ENCODE measurements around the gene TESK1. TPM values are rescaled to one million over a fixed set of nuclear protein-coding genes. Genes with fewer than 3 reads are reported as not detected.

Gene TESK1
- polyA plus RNA-seq, 3 donors: 30.4 to 37.8 (median 30.7) TPM

Other genes starting within 250 kb of the TESK1 start
- gene RUSC2, start 115.2 kb upstream of the TESK1 start, polyA plus RNA-seq (ENCODE audit: insufficient read length in 3 of 3): 10 to 100 TPM; 16.5 to 16.9 (median 16.7) TPM
- gene CD72, start 13.2 kb downstream of the TESK1 start, polyA plus RNA-seq (ENCODE audit: insufficient read length in 3 of 3): 1 to 10 TPM; 2.1 to 2.7 (median 2.4) TPM
- under 1 TPM; 0.29 to 0.38 (median 0.36) TPM for gene SIT1, start 45.7 kb downstream of the TESK1 start, polyA plus RNA-seq (ENCODE audit: insufficient read length in 3 of 3)
- gene RMRP, start 52.8 kb downstream of the TESK1 start, polyA plus RNA-seq (ENCODE audit: insufficient read length in 3 of 3): not detected
- gene CCDC107, start 53.0 kb downstream of the TESK1 start, polyA plus RNA-seq (ENCODE audit: insufficient read length in 3 of 3): 10 to 100 TPM; 13.4 to 17.3 (median 15.6) TPM
- gene ARHGEF39, start 59.9 kb downstream of the TESK1 start, polyA plus RNA-seq (ENCODE audit: insufficient read length in 3 of 3): 1 to 10 TPM; 7.4 to 8.1 (median 7.8) TPM
- gene CA9, start 68.7 kb downstream of the TESK1 start, polyA plus RNA-seq (ENCODE audit: insufficient read length in 3 of 3): 1 to 10 TPM in 1 of 3 donors, under 1 TPM in 2; 0.31 to 1.2 (median 0.60) TPM
- gene TPM2, start 84.7 kb downstream of the TESK1 start, polyA plus RNA-seq (ENCODE audit: insufficient read length in 3 of 3): 100 to 1,000 TPM; 127 to 158 (median 147) TPM
- 100 to 1,000 TPM; 142 to 154 (median 143) TPM for gene TLN1, start 126.9 kb downstream of the TESK1 start, polyA plus RNA-seq (ENCODE audit: insufficient read length in 3 of 3)
- gene CREB3, start 127.4 kb downstream of the TESK1 start, polyA plus RNA-seq (ENCODE audit: insufficient read length in 3 of 3): 10 to 100 TPM; 40.4 to 42.4 (median 40.8) TPM
- 10 to 100 TPM; 94.3 to 99.8 (median 96.1) TPM for gene GBA2, start 144.0 kb downstream of the TESK1 start, polyA plus RNA-seq (ENCODE audit: insufficient read length in 3 of 3)
- gene RGP1, start 144.0 kb downstream of the TESK1 start, polyA plus RNA-seq (ENCODE audit: insufficient read length in 3 of 3): 10 to 100 TPM; 28.2 to 29.0 (median 28.4) TPM
- not detected for gene MSMP, start 149.0 kb downstream of the TESK1 start, polyA plus RNA-seq (ENCODE audit: insufficient read length in 3 of 3)
- 10 to 100 TPM; 29.0 to 31.4 (median 29.5) TPM for gene NPR2, start 186.3 kb downstream of the TESK1 start, polyA plus RNA-seq (ENCODE audit: insufficient read length in 3 of 3)
- gene SPAG8, start 207.0 kb downstream of the TESK1 start, polyA plus RNA-seq (ENCODE audit: insufficient read length in 3 of 3): 1 to 10 TPM; 4.2 to 7.0 (median 5.8) TPM
- 10 to 100 TPM; 46.1 to 56.8 (median 53.5) TPM for gene HINT2, start 209.8 kb downstream of the TESK1 start, polyA plus RNA-seq (ENCODE audit: insufficient read length in 3 of 3)
- under 1 TPM; 0.07 to 0.12 (median 0.11) TPM for gene FAM221B, start 223.5 kb downstream of the TESK1 start, polyA plus RNA-seq (ENCODE audit: insufficient read length in 3 of 3)
- gene TMEM8B, start 224.0 kb downstream of the TESK1 start, polyA plus RNA-seq (ENCODE audit: insufficient read length in 3 of 3): 10 to 100 TPM; 21.0 to 25.3 (median 21.5) TPM